ENCODE measurements around the gene IKBKG.
"Not testable (repeated sequence)": the region's sequence is repeated elsewhere in the genome, so short reads cannot be mapped to it uniquely, and the experiment has no call there.

Gene IKBKG

DNA sequence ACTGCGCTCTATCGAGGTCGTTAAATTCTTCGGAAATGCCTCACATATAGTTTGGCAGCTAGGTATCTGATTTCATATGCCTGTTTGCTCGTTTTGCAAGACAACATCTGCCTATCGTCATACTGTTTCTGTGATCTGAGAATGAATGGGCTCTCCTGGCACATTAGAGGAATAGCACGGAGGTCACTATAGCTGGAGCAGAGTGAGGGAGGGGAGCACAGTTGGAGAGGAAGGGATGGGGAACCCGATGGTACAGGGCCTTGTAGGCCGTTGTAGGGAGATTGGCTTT lies 552 bp downstream of the IKBKG start:
- no peak for DNase-seq (ENCODE audit: low read depth)
- H3K4me3 ChIP-seq (ENCODE audit: low read depth, low read length), result peak overlapping the region; percentile 91
- TF ChIP-seq, protein P1, sequence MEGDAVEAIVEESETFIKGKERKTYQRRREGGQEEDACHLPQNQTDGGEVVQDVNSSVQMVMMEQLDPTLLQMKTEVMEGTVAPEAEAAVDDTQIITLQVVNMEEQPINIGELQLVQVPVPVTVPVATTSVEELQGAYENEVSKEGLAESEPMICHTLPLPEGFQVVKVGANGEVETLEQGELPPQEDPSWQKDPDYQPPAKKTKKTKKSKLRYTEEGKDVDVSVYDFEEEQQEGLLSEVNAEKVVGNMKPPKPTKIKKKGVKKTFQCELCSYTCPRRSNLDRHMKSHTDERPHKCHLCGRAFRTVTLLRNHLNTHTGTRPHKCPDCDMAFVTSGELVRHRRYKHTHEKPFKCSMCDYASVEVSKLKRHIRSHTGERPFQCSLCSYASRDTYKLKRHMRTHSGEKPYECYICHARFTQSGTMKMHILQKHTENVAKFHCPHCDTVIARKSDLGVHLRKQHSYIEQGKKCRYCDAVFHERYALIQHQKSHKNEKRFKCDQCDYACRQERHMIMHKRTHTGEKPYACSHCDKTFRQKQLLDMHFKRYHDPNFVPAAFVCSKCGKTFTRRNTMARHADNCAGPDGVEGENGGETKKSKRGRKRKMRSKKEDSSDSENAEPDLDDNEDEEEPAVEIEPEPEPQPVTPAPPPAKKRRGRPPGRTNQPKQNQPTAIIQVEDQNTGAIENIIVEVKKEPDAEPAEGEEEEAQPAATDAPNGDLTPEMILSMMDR (IDR thresholded peaks at IDR 0.05; ENCODE audit: insufficient read depth, low read depth, low read length, missing control alignments), result no peak

DNA sequence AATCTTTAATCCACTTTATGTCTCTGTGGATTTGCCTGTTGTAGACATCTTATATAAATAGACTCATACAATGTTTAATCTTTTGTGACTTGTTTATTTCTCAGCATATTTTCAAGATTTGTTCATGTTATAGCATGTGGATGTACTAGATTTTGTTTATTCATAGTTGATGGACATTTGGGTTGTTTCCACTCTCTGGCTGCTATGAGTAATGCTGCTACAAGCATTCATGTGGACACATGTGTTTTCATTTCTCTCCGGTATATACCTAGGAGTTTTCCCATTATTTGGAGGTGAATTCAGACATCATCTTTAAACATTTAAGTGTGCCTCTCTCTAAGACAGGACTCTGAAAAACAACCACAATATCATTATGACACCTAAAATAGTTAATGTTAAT lies 2.3 kb downstream of the IKBKG start:
- DNase-seq (ENCODE audit: low read depth), result no peak
- TF ChIP-seq, protein P1 (IDR thresholded peaks at IDR 0.05; ENCODE audit: insufficient read depth, low read depth, low read length, missing control alignments), result no peak
- H3K4me3 ChIP-seq (ENCODE audit: low read depth, low read length), result no peak overlapping the region

DNA sequence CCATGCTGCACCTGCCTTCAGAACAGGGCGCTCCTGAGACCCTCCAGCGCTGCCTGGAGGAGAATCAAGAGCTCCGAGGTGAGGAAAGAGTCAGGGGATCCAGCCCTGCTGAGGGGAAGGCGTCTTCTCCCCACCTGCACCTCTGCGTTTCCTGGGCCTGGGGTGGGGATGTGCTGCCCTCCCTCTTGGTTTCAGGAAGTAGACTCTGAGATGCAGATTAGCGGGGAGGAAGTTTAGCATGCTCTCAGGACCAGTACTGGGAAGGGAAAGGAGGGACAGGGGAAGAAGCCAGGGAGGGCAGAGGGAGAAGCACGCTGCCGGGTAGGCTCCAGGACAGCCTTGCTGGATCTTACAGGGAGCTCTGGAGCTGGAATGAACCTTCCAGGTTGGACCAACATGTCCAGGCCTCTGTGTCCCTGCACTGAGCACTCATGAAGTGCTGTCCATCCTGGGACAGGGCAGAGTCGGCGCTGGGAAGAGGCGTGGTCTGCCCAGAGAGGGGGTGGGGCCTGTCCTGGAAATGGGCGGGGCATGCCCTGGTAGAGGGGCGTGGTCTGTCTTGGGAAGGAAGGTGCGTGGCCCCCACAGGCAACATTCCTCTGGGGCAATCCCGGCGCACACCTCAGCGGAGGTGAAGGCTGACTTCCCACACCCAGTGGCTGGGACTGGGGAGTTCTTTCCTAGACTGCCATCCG lies 4.8 kb downstream of the IKBKG start:
- DNase-seq (ENCODE audit: low read depth); H3K4me3 ChIP-seq (ENCODE audit: low read depth, low read length): not testable (repeated sequence)

DNA sequence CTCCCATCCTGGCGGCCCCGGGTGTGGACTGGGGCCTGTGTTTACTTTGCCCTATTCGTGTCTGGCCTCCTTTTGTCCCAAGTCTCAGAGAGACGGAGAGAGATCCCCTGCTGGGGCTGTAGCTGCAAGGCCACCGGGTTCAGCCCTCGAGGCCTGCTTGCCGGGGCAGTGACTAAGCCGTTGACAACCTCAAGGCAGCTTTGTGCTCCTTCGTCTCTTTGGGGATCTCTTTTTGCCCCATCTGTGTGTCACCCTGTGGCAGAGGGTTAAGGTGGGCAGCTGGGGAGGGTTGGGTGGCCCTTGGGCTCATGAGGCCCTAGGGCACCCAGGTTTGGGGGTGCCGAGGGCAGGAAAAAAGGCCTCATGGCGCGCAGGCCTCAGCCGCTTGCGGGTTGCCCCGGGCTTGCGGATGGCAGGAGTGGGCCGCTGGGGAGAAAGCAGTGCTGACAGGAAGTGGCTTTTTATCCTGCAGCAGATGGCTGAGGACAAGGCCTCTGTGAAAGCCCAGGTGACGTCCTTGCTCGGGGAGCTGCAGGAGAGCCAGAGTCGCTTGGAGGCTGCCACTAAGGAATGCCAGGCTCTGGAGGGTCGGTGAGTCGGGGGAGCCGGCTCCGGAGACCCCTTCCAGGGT lies 10.8 kb downstream of the IKBKG start:
- not testable (repeated sequence) for DNase-seq (ENCODE audit: low read depth); H3K4me3 ChIP-seq (ENCODE audit: low read depth, low read length)

DNA sequence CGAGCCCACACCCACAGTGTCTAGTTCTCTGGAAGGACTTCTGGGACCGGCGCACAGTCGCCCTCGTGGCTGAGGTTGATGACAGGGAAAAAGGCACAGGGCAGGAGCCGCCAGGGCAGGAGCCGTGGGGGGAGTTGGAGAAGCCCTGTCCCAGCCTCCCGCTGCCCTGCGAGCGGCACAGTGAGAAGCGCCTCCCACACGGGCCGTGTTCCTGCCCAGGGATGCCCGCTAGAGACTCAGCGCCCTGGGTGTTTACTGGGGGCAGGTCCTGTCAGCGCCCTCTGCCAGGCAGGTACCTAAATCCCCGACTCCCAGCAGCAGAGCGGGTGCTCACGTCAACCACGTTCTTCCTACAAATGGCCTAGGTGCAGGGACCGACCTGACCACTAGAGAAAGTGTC lies 11.5 kb downstream of the IKBKG start:
- not testable (repeated sequence) for H3K4me3 ChIP-seq (ENCODE audit: low read depth, low read length)

DNA sequence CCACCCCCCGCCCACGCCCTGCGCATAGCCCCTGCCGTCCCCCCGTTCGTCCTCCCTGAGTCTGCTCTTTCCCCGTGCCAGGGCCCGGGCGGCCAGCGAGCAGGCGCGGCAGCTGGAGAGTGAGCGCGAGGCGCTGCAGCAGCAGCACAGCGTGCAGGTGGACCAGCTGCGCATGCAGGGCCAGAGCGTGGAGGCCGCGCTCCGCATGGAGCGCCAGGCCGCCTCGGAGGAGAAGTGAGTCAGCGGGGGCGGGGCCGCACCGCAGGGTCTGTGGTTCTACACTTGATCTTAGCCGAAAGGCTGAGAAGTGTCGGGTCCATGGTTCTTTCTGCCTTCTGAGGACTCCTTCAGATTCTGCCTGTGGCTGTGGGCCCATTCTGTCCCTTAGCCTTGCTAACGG lies 12.9 kb downstream of the IKBKG start:
- not testable (repeated sequence) for H3K4me3 ChIP-seq (ENCODE audit: low read depth, low read length); DNase-seq (ENCODE audit: low read depth)

More for the DNA sequence above, 11.5 kb downstream of the IKBKG start:
- not testable (repeated sequence) for DNase-seq (ENCODE audit: low read depth)

DNA sequence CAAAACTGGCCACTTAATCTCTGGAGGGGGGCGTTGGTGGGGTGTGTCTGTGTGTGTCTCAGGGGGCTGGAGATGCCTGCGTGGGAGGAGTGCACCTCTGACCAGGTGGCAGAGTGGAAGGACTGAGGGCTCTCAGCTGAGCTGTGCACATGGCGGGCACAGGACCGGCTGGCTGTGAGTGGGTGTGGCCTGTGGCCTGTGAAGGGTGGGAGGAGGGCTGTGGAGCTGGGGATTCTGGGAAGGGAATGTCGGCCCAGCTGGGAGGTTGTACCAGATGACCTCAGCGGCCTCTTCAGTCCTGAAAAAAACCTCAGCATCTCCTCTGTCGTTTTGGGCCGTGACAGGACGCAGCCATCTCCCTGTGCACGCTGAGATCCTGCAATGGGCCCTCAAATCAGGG lies 14.9 kb downstream of the IKBKG start:
- H3K4me3 ChIP-seq (ENCODE audit: low read depth, low read length); DNase-seq (ENCODE audit: low read depth): not testable (repeated sequence)

DNA sequence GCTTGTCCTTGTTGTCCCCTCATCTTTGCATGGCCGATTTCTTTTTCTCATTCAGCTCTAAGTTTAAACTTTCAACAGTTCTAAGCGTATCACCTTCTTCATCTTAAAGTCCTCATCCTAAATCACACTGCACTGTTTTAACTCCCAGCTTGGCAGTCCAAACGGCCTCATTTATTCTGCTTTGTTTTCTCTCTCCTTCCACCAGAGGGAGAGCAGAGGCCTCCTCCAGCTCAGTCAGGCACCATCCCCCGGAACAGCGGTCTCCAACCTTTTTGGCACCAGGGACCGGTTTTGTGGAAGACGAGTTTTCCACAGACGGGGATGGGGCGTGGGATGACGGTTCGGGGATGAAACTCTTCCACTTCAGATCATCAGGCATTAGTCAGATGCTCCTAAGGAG lies 22.9 kb downstream of the IKBKG start:
- H3K4me3 ChIP-seq (ENCODE audit: low read depth, low read length); DNase-seq (ENCODE audit: low read depth): not testable (repeated sequence)

DNA sequence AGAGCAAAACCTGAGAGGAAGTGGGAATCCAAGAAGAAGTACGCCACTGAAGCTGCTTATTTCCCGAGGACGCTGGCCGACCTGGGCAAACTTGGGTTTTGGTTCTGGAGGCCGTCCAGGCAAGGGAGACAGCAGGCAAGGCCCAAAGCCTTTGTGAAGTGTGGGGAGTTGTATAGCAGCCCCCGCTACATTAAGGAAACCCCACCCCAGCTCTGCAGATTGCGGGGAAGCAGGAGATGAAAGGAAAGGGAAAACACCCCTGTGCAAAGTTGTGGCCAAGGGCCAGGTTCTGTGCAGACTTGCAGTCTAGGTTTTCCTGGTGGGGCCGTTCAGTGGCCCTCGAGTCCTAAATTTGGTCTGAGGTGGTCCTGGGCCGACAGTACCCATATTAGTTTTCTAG lies 25.6 kb downstream of the IKBKG start:
- not testable (repeated sequence) for H3K4me3 ChIP-seq (ENCODE audit: low read depth, low read length); DNase-seq (ENCODE audit: low read depth)

DNA sequence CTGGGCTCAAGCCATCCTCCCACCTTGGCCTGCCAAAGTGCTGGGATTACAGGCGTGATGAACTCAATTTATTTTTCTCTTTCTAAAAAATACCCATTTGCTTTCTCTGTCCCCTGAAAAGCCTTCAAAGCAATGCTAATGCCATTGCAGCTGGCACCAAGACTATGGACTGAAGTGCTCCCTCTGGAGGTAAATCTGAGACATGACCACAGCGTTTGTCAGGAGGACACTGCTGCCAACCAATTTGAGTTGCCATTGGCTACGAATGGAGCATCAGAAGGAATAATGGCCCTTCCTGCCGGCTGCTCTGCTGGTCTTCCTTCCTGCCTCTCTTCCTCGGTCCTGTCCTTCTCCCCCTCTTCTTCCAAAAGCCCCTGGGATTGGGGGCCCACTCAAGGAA lies 27.7 kb downstream of the IKBKG start:
- not testable (repeated sequence) for DNase-seq (ENCODE audit: low read depth)

DNA sequence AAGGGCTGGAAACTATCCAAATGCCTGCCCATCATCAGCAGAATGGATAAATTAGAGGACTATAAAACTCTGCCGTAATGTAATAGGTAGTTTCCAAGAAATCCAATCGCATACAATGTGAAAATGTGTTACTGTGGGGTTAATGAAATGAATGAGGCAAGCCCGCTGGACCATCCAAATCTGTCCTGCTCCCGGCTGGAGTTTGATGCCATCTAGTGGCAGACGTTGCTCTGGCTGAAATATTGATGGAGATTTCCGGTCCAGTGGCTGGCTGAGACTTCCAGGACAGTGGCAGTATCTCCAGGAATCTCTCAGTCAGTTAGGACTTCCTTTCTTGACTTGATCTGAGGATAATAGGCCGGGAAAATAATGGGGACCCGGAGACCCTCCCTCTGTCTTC lies 35.6 kb downstream of the IKBKG start:
- DNase-seq (ENCODE audit: low read depth); H3K4me3 ChIP-seq (ENCODE audit: low read depth, low read length): not testable (repeated sequence)

More for the DNA sequence above, 27.7 kb downstream of the IKBKG start:
- H3K4me3 ChIP-seq (ENCODE audit: low read depth, low read length), result not testable (repeated sequence)

DNA sequence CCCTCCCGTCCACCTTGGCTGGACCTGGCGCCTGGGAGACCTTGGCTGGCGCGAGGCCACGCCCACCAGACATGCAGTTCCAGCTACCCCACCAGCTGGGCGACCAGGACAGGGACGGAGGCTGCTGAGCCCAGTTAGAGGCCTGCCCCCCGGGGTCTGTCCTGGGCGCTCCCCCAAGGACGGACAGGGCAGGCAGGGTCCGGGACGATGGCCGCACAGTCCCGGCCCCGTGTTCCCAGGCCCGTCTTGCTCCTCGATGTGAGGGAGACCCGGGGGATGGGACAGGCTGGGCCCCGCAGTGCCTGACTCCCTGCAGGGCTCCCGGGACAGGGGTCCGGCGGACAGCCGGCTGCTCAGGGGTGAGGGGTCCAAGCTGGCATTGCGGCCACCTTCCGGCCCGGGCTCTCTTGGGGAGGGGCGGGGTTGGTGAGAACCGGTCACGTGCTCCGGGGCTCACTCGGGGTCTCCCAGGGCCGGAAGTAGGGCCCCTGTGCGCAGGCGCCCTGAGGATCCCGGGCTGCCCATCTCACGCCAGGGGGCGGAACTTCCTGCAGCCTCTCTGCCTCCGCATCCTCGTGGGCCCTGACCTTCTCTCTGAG lies 37.3 kb downstream of the IKBKG start, which contains the start of gene CTAG1A:
CTAG1A (plus strand) TSS at position 549 of the 599 bp plus-strand sequence. CDS start 74 bp downstream, outside the sequence.
- H3K4me3 ChIP-seq (ENCODE audit: low read depth, low read length); DNase-seq (ENCODE audit: low read depth): not testable (repeated sequence)

DNA sequence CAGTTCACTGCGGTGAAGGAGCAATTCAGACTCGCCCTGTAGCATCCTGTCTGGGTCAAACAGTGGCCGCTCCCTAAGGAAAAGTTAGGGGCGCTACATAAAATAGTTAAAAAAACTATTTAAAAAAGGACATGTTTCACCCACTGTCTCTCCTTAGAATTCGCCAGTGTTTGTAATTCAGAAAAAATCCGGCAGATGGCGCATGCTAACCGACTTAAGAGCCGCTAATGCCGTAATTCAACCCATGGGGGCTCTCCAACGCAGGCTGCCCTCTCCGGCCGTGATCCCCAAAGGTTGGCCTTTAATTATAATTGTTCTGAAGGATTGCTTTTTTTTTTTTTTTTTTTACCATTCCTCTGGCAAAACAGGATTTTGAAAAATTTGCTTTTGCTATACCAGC lies 43.0 kb downstream of the IKBKG start:
- not testable (repeated sequence) for DNase-seq (ENCODE audit: low read depth); H3K4me3 ChIP-seq (ENCODE audit: low read depth, low read length)
